ENCODE results near the gene TEAD1.

DNA sequence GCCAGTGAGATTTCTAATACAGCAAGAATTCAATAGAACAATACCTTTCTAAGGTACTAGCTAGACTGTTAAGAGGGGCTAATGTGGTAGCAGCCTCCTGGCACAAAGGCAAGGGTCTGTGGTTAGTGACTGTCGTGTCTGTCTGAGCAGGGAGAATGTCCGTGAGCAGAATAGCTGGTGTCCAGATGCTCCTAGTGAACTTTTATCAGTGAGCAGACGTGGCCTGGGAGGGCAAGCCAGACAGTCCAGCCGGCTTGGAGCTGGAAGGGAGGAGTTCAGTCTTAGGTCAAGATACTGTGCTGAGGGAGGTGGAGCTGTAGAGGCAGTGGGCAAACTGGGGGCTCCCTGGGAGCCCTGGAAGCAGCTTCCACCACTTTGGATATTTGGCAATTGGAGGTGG lies 138.6 kb downstream of the TEAD1 start:
- TF ChIP-seq, protein P1, sequence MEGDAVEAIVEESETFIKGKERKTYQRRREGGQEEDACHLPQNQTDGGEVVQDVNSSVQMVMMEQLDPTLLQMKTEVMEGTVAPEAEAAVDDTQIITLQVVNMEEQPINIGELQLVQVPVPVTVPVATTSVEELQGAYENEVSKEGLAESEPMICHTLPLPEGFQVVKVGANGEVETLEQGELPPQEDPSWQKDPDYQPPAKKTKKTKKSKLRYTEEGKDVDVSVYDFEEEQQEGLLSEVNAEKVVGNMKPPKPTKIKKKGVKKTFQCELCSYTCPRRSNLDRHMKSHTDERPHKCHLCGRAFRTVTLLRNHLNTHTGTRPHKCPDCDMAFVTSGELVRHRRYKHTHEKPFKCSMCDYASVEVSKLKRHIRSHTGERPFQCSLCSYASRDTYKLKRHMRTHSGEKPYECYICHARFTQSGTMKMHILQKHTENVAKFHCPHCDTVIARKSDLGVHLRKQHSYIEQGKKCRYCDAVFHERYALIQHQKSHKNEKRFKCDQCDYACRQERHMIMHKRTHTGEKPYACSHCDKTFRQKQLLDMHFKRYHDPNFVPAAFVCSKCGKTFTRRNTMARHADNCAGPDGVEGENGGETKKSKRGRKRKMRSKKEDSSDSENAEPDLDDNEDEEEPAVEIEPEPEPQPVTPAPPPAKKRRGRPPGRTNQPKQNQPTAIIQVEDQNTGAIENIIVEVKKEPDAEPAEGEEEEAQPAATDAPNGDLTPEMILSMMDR (IDR thresholded peaks at IDR 0.05) = no peak
- TF ChIP-seq POLR2AphosphoS5 (IDR thresholded peaks at IDR 0.05) = no peak
- TF ChIP-seq EP300 (IDR thresholded peaks at IDR 0.05) = no peak
- TF ChIP-seq POLR2A (IDR thresholded peaks at IDR 0.05) = no peak
